DMS153 treated with DMSO at 0.1 percent for 48 hours (cell line): Measurements from ENCODE around the gene OR5K3.
"Not testable (repeated sequence)": the region's sequence is repeated elsewhere in the genome, so short reads cannot be mapped to it uniquely, and the experiment has no call there.

Experiments used
- DNase-seq: peaks from one replicate; lab custom pipeline; 2025; ENCODE audit not compliant: unreplicated experiment; lab: John Stamatoyannopoulos, UW

OR5K3 gene, protein sequence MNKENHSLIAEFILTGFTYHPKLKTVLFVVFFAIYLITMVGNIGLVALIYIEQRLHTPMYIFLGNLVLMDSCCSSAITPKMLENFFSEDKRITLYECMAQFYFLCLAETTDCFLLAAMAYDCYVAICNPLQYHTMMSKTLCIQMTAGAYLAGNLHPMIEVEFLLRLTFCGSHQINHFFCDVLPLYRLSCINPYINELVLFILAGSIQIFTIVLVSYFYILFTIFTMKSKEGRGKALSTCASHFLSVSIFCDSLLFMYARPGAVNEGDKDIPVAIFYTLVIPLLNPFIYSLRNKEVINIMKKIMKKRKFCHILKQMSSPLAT

DNA sequence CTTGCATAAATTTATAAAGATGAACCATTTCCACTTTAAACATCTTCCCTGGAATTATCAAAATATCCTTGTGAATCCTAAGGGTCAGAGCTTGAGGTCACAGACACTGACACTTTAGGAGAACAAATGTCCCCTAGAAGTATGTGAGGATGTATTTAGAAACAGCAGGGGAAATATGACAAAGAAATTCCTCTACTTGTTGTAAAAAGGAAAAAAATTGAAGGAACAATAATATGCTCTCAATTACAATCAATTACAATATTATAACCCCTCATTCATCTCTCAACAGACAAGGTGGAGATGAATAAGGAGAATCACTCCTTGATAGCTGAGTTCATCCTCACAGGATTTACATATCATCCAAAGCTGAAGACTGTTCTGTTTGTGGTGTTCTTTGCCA is at the start of gene OR5K3:
Gene OR5K3 (plus strand): TSS at position 301 of the 400 bp plus-strand sequence. CDS start 0 bp downstream, at position 301.
- no peak for DNase-seq

DNA sequence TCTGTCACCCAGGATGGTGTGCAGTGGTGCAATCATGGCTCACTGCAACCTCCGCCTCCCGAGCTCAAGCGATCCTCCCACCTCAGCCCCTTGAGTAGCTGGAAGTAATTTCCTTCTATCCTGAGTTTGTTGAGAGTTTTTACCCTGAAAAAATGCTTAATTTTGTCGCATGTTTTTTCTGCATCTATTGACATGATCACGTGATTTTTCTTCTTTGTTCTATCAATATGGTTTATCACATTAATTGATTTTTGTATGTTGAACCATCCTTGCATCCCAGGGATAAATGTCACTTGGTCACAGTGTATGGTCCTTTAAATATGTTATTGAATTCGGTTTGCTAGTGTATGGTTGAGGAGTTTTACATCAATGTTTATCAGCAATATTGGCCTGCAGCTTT is 48.7 kb upstream of the OR5K3 start:
- no peak for DNase-seq

DNA sequence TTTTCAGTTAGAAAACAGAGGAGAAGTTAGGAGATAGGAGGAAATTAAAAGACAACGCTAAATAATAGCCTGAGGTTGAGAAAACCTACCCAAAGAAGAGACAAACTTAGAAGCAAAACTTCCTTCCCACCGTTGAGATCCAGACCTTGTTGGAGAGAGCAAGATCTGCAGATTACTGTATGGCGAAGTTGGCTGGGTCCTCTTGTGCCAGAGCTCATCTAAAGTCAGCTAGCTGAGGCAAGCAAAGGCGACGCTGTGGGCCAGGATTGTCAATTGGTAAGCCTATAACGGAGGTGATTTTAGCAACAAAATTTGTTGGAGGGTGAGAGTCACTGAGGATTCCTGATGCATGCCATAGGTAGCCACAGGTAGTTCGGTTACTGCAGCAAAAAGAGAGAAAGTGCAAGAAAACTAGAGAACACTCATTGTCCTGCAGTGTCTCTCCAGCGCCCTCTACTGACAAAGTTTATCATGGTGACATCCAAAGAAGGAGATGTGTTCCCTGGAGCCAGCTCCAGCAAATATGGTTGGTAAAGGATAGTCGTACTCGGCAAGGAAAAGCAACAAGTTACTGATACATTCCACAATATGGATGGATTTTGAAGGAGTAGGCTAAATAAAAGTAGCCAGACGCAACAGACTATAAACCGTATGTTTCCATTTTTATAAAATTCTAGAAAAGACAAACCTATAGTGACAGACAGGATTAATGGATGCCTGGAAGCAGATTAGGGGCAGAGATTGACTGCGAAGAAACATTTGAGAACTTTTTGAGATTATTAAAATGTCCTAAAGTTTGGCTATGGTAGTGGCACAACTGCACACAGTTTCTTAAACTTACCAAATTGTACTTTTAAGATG is 46.6 kb upstream of the OR5K3 start:
- no peak for DNase-seq

DNA sequence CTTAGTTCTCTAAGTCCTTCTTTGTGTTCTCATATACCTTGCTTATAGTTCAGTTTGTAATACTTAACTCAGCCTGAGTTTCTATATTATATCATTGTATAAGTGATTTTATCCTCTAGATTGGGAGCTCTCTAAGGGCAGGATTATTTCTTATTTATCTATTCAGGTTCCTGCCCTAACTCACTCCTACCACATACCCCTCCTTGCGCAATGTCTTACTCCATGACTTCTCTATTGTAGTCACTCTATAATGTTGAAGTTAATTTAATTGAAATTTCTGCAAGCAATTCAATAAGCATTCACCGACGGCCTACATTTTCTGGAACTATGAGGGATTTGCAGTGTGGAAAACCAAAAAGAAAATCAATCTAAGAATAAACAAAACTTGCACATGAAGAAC is 40.4 kb upstream of the OR5K3 start:
- DNase-seq: no peak

DNA sequence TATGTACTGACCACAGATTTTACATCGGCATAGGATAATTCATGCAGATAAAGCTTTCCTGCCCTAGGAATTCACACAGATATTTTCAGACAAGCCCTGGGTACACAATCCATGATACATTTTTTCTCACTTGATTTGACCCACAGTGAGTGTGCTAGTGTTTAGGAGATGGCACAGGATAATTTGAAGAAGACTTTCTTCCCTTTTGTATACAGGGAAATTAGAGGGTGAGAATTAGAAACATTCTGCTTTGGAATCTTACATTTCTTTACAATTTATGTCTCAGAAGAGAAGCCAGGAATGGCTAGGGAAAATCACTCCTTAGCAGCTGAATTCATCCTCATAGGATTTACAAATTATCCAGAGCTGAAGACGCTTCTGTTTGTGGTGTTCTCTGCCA is 36.9 kb upstream of the OR5K3 start, which contains the start of gene OR5K4:
Gene OR5K4 (plus strand): TSS at position 301 of the 400 bp plus-strand sequence. CDS start 0 bp downstream, at position 301.
- DNase-seq: no peak

DNA sequence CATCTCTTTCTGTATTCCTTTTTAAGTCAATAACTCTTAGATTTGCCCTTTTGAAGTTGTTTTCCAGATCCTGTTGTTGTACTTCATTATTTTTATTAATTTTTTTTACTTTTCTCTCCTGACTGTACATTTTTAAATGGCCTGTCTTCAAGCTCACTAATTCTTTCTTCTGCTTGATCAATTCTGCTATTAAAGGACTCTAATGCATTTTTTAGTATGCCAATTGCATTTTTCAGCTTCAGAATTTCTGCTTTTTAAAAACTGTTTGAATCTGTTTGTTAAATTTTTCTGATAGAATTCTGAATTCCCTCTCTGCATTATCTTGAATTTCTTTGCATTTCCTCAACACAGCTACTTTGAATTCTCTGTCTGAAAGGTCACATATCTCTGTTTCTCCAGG is 31.2 kb upstream of the OR5K3 start:
- no peak for DNase-seq

DNA sequence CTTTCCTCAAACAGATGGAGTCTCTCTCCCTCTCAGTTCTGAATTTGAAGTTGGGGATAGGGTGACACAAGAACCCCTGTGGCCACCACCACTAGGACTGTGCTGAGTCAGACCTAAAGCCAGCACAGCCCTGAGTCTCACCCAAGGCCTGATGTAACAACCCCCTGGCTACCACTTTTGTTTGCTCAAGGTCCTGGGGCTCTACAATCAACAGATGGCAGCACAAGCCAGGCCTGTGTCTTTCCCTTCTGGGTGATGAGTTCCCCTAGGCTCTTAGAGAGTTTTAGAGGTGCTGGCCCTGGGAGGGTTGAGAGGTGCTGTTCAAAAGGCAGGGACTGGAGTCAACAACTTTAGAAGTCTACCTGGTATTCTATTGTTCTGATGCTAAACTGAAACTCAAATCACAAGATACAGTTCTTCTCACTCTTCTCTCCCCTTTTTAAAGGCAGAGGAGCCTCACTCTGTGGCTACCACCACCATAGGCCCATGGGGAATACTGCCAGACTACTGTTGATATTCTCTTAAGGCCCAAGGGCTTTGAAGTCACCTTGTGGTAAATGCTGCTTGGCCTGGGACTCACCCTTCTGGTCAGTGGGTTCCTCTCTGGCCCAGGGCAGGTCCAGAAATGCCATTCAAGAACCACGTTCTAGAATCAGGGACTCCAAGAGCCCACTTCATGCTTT is 30.3 kb upstream of the OR5K3 start:
- no peak for DNase-seq

DNA sequence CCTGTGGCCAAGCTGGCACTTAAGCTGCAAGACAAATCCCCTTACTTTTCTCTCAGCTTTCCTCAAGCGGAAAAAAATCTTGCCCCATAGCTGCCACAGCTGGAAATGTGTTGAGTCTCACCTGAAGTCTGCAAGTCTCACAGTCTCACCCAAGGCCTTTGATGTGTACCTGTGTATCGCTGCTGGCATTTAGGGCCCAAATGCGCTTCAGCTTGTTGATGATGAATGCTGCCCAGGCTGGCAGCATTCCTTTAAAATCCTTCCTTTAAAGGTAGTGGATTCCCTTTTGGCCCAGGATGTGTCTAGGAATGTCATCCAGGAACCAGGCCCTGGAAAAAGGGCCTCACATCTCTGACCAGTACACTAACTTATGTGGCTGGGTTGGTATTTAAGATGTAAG is 29.8 kb upstream of the OR5K3 start:
- DNase-seq: no peak

DNA sequence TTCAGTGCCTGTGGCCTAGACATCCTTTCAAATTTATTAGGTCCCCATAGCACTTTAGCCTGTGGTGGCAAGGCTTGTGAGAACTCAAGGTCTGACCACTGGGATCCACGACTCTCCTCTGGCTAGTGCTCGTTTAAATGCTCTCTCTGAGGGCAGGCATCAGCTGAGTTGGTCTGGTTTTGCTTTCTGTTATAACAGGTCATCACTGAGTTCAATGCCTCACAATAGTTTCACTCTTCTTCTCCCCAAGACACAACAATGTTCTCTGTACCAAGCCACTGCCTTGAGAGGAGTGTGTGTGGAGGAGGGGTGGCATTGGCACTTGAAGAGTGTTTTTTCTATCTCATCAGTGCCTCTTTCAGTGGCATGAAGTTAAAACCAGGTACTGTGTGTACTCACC is 29.2 kb upstream of the OR5K3 start:
- DNase-seq: no peak

DNA sequence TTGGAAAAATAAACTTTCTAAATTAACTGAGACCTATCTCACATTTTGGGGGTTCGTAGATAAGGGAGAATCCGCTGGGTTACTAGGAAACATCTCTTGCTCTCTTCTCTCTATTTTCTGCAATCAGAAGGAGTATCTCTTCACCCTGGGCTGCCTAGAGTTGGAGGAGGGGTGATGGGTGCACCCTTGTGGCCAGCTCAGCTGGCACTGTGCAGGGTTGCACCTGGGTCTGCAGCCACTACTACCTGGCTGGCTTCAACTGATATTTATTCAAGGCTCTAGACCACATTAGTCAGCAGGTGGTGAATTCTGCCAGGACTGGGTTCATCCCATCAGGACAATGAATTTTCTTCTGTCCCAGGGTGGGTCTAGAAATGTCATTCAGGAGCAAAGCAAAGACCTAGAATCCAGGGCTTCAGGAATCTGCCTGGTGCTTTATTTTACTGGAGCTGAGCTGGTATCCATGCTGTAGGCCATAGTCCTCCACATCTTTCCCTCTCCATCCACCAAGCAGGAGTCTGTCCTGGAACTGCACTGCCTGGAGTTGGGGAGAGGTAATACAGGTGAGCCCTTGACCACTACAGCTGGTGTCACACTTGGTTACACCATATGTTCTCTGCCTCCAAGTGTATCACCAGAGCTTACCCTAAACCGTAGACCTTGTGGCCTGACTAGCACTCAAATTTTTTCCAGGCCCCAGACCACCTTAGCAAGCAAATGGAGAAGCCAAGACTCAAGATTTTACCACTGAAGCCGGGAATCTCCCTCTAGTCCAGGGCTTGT is 22.8 kb upstream of the OR5K3 start:
- DNase-seq: no peak

DNA sequence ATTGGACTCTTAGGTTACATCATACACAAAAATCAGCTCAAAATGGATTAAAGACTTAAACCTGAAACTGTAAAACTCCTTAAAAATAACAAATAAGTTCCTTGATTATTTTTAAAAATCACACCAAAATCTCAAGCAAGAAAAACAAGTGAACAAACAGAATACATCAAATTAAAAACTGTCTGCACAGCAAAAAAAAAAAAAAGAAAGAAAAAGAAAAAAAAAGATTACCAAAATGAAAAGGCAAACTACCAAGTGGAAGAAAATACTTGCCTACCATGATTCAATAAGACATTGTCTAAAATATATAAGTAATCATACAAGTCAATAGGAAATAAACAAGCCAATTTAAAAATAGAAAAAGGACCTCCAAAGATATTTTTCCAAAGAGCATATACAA is 19.3 kb upstream of the OR5K3 start:
- no peak for DNase-seq

DNA sequence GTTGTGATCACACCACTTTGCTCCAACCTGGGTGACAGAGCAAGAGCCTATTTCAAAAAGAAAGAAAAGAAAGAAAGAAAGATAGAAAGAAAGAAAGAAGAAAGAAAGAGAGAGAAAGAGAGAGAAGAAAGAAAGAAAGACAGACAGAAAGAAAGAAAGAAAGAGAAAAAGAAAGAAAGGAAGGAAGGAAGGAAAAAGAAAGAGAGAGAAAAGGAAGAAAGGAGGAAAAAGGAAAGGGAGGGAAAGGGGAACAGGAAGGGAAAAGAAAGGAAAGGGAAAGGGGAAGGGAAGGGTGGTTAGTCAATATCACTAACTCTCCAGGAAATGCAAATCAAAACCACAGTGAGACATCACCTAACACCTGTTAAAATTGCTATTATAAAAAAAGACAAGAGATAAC is 18.6 kb upstream of the OR5K3 start:
- DNase-seq: no peak

DNA sequence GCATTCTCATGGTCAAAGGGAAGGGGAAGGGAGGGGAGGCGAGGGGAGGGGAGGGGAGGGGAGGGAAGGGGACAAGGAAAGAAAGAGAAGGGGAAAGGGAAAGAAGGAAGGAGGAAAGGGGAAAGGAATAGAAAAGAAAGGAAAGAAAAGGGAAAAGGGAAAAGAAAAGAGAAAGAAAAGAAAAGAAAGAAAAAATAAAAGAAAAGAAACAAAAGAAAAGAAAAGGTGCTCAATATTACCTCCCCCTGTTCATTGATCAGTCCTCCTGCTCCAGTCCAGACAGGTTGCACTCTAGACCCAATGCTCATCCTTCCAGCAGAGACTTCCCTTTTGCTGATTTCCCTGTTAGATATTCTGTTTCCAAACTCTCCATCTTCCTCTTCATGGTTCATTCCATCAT is 18.0 kb upstream of the OR5K3 start:
- no peak for DNase-seq

DNA sequence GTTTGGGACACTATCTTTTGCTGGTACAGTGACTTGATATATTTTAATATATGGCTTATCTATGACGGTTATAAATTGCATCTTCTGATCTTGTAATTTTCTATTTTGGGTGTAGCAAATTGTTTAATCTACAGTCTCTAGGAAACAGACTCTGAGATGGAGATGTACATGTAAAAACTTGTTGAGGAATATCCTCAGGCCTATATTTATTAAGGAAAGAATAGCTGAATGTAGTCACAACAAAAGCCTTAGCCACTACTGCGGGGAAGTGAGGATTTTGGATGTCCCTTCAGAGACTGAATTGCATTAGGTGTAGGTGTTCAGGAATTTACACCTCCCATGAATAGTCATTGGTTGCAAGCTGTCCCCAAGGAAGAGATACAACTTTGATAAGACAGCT is 13.8 kb upstream of the OR5K3 start:
- no peak for DNase-seq

DNA sequence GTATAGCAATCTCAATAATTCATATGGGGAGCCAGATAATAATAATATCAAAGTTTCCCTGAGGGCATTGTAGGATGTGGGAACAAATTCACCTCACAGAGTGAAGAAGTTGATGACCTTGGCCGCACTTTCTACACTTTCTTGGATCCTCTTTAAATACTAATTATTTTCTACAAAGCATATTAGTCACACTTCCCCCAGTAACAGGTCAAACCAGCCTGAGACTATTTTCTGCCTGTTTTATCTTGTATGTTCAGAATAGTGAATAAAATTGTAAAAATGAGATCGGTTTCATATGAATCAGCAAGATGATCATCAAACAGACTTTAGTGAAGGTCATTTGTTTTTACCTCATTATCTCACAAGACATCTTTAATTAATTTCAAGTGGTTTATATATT is 2.3 kb upstream of the OR5K3 start:
- no peak for DNase-seq

DNA sequence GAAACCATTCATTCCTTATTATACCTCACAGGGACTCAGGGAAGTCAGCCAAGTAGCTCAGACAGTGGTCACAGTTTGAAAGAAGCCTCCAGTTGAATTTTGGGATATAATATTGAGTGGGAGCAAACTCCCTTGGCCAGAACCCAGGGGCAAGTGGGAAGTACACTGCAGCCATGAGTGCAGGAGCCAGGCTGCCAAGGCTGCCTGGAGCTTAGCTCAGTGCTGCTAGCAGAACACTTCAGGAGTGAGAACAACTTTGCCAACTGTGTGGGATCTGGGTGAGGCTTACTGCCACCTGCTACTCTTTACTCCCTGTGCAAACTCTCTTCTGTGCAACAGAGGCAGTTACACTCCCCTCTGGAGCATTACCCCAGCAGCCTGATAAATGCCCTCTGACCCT is 4.6 kb downstream of the OR5K3 start:
- no peak for DNase-seq

DNA sequence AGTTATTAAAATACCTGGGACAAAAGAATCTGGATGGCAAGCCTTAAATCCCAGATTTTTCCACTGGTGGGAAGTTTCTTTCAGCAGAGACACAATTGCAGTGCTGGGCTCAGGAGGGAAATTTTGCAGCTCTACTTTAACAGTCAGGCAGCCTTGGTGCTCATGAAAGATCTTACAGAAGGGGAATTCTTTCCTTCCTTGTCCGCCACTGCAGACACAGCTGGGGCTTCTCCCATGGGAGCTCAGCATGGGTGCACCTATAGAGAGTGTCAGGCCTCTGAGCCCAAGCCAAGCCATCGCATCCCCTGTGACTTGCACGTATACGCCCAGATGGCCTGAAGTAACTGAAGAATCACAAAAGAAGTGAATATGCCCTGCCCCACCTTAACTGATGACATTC is 6.0 kb downstream of the OR5K3 start:
- DNase-seq: not testable (repeated sequence)

DNA sequence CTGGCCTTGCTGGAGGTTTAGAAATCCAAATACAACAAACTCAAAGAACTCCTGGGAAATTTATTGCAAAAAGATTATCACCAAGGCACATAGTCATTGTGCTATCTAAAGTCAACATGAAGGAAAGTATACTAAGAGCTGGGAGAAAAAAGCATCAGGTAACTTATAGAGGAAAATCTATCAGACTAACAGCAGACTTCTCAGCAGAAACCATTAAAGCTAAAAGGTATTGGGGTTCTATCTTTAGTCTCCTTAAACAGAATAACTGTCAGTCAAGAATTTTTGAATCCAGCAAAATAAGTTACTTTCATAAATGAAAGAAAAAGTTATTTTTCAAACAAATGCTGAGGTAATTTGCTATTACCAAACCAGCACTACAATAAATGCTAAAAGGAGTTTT is 8.0 kb downstream of the OR5K3 start:
- DNase-seq: no peak

DNA sequence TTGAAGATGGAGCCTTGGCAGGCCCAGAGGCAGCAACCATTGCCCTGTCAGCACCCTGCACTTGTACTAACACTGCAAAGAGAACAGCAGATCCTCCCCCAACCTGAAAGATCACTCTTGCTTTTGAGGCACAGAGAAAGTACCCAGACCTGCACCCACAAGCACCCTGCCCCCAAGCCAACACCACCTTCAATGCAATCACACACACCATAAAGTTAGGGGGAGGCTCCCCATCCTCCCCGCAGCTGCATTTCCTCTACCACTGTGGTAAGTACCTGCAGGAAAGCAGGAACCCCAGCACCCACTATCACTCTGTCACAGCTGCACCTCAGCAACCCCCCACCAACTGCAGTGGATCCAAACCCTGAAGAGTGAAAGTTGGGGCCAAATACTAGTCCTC is 12.0 kb downstream of the OR5K3 start:
- no peak for DNase-seq

DNA sequence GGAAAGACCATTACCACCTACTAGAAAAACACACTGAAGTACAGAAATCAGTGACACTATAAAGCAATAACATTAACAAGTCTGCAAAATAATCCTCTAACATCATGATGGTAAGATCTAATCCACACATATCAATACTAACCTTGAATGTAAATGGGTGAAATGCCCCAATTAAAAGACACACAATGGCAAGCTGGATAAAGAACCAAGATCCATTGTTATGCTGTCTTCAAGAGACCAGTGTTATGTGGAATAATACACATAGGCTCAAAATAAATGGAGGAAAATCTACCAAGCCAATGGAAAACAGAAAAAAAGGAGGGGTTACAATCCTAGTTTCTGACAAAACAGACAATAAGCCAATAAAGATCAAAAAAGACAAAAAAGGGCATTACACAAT is 13.5 kb downstream of the OR5K3 start:
- no peak for DNase-seq

DNA sequence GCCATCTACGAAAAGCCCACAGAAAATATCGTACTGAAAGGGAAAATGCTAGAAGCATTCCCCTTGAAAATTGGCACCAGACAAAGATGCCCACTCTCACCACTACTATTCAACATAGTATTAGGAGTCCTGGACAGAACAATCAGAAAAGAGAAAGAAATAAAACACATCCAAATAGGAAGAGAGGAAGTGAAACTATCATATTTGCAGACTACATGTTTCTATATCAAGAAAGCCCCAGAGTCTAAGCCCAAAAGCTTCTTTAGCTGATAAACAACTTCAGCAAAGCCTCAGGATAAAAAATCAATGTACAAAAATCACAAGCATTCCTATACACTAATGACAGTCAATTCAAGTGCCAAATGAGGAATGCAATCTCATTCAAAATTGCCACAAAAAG is 15.6 kb downstream of the OR5K3 start:
- DNase-seq: no peak
